CD1c-positive myeloid dendritic cell (primary cell): ENCODE measurements around the gene AK3.
A peak's percentile ranks its signal among the peaks of the same experiment; 100 is the strongest.
"Not testable (repeated sequence)": the region's sequence is repeated elsewhere in the genome, so short reads cannot be mapped to it uniquely, and the experiment has no call there.

Source experiments
- DNase-seq: peaks from one replicate; pipeline ENCODE4 v3.0.0-alpha.2; 2016; ENCODE audit errors: extremely low spot score

The AK3 gene

DNA sequence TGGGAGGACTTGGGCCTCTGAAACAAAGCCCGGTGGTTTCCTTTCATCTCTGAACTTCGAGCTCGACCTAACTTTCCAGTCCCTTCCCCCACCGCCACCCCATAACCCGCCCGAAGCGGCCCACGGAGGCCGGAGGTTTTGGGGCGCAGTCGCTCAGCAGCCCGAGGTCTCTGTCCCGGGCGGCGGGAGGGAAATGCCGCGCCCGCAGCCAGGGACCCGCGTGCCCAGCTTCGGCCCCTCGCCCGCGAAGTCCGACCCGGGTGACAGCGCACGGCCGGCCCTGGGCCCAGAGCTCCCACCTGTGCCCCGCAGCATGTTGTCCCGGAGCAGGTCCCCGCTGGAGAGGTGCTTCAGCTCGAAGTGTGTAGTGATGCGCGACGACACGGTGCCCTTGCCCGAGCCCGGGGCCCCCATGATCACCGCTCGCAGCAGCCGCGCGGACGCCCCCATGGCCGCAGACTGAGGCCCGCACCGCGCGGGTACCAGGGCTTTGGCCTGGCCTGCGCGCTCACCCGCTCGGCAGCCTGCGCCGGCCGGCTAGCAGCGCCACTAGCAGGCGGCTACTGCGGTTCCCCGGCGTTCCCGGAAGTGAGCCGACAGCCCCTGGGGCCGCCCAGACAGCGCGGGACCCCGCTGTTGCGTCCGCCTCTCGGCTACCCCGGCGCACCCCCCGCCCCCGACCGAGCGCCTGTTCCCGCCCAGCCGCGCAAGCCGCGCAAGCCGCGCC lies at the start of gene AK3:
AK3 (minus strand) TSS at position 565 of the 727 bp plus-strand sequence; CDS start at position 450, 115 bp downstream.
- DNase-seq, result peak; percentile 87

DNA sequence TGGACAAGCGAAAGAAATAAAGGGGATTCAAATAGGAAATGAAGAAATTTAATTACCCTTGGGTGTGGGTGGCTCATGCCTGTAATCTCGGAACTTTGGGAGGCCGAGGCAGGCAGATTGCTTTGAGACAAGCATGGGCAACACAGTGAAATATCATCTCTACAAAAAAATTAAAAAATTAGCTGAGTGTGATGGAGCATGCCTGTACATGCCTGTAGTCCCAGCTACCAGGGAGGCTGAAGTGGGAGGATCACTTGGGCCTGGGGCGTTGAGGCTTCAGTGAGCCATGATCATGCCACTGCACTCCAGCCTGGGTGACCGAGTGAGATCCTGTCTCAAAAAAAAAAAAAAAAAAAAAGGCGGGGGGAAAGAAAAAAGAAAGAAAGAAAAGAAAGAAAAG lies 47.7 kb upstream of the AK3 start:
- no peak for DNase-seq

DNA sequence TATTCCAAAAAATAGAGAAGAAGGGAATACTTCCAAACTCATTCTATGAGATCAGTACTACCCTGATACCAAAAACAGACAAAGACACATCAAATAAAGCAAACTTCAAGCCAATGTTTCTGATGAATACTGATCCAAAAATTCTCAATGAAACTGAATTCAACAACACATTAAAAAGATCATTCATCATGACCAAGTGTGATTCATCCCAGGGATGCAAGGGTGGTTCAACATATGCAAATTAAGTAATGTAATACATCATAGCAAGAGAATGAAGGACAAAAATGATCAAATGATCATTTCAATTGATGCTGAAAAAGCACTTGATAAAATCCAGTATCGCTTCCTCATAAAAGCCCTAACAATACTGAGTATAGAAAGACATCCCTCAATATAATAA lies 46.9 kb upstream of the AK3 start:
- DNase-seq, result no peak

DNA sequence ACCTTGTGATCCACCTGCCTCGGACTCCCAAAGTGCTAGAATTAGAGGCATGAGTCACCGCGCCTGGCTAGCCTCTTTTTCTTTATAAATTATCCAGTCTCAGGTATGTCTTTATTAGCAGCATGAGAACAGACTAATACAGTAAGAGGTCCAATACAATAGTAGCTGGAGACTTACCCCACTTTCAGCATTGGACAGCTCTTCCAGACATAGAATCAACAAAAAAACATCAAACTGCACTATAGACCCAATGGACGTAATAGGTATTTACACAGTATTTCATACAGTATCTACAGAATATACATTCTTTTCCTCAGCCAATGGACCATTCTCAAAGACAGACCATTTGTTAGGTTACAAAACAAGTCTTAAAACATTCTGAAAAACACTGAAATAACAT lies 45.6 kb upstream of the AK3 start:
- DNase-seq, result no peak

DNA sequence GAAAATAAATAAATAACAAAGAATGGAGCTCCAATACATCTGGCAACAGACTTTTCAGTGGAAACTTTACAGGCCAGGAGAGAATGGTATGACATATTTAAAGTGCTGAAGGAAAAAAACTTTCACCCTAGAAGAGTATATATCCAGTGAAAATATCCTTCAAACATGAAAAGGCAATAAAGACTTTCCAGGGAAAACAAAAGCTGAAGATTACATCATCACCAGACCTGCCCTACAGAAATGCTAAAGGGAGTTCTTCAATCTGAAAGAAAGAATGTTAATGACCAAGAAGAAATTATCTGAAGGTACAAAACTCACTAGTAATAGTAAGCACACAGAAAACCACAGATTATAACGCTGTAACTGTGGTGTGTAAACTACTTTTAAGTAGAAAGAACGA lies 43.4 kb upstream of the AK3 start:
- DNase-seq, result no peak

DNA sequence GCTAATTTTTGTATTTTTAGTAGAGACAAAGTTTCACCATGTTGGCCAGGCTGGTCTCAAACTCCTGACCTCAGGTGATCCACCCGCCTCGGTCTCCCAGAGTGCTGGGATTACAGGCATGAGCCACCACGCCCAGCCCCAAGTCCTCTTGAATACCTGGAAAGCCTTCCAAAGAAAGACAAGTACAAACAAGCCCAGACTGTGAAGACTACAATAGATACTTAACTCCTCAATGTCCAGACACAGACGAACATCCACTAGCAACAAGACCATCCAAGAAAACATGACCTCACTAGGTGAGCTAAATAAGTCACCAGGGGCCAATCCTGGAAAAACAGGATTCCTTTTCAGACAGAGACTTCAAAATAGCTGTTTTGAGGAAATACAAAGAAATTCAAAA lies 42.2 kb upstream of the AK3 start:
- DNase-seq, result not testable (repeated sequence)

DNA sequence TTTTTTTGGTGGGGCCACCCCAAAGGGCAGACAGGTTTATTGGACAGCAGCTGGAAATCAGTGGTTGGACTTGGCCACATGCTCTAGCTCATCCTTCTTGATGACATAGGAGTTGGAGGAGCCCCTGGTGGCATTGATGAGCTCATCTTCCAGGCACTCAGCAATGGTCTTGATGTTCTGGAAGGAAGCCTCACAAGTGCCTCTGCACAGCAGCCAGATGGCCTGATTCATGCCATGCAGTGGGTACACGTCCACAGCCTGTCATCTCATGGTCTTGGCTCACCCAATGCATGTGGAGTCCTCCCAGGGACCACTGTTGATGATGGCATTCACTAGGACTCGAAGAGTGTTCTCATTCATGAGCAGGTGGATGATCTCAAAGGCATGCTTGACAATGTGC lies 40.4 kb upstream of the AK3 start:
- no peak for DNase-seq

DNA sequence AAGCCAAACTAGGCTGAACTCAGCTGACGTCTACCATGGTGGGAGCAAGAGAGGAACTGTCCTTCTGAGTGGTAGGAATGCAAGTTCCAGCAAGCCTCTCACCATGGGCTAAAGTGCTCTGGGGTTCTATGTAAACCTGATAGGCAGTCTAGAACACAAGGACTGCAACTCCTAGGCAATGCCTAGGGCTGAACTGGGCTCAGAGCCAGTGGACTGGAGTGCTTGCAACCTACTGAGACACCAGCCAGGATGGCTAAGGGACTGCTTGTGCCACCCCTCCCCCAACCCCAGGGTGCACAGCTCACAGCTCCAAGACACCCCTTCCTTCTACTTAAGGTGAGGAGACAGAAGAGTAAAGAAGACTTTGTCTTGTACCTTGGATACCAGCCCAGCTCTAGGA lies 39.6 kb upstream of the AK3 start:
- no peak for DNase-seq

DNA sequence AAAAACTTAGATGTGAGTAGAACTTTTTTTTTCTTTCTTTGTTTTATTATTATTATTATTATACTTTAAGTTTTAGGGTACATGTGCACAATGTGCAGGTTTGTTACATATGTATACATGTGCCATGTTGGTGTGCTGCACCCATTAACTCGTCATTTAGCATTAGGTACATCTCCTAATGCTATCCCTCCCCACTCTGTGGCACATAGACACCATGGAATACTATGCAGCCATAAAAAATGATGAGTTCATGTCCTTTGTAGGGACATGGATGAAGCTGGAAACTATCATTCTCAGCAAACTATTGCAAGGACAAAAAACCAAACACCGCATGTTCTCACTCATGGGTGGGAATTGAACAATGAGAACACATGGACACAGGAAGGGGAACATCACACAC lies 34.0 kb upstream of the AK3 start:
- DNase-seq, result not testable (repeated sequence)

DNA sequence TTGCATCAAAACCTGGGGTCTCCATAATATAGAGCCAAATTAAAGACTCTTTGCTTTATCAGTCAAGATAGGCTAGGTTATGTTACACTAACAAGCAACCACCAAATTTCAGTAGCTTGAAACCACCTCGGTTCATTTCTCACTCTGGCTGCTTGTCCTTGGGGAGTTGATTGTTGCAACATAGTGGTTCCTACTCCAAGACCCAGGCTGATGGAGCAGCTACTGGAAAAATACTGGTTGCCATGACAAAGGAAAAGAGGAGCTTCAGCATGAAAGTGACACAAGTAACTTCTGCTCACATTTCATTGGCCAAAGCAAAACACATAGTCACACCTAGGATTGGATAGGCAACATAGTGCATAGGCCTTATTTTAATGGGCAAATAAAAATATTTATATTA lies 33.2 kb upstream of the AK3 start:
- no peak for DNase-seq

DNA sequence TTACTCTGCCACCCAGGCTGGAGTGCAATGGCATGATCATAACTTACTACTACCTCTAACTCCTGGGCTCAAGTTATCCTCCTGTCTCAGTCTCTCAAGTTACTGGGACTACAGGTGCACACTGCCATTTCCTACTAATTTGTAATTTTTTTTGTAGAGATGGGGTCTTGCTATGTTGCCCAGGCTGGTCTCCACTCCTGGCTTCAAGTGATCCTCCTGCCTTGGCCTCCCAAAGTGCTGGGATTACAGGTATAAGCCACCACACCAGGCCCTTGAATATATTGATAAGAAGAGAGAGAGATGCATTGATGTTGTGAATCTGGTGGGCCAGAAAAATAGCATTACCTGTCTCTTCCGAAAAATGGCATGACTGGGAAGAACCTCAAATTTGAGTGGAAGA lies 30.8 kb upstream of the AK3 start:
- DNase-seq, result no peak

DNA sequence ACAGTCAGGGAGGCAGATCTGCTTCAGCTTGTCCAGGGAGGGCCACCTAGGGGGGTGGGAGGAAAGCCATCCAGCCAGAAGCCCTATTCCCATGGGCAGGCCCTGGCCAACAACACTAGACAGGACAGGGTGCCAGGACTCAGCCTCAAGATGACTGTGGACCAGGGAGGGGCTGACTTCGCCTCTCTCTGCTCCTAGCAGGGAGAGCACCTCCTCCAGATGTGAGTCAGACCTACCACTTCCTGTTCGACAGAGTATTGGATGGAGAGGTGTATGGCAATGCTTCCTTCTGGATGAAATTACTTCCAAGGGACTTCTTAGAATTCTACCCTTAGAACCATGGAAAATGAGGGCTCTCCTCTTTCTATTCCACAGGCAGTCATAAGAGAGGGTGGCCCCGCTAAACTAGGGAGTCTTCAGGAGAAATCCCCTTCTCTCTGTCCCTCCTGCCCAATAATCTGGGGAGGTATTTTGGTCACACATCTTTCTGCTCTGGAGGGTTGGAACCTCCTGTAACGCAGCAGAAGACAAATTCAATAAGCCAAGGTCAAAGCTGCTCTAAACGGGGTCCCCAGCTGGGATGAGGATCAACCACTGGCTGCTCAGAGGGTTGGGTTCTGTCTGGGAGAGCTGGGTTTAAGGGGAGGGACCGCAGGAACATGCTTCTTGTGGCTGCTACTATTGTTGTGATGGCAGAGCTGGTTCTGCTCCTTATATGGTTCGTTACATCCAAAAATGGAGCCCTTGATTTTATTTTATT lies 28.5 kb upstream of the AK3 start:
- DNase-seq, result peak; percentile 29

DNA sequence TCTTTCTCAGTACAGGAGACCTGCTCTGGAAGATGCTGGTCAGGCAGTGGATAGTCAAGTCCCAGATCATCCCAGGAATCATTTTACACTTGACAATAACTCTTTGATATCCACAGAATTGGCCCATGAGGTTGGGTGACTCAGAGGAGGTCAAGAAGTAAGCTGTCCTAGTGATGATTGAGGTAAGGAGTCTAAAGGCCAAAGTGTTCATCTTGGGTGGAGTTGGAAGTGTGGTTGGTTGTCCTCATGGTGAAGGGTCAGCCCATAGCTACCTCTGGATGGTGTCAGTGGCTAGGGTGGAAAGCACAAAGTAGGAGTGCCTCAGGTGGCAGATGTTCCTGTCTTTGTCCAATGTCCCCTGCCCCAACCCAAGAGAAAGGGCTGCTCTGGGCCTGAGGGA lies 27.7 kb upstream of the AK3 start:
- no peak for DNase-seq

DNA sequence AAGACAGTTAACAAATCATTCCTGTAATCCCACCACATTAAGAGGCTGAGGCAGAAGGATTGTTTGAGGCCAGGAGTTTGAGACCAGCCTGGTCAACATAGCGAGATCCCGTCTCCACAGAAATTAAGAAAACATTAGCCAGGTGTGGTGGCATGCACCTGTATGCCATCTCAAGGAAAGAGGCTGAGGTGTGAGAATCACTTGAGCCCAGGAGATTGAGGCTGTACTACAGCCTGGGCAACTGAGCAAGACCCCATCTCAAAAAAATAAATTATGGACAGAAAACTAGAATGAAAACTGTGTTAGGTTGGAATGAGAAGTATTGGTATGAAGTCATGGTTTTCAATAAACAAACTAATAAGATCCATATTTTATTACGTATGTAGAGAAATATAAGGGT lies 23.0 kb upstream of the AK3 start:
- DNase-seq, result no peak

DNA sequence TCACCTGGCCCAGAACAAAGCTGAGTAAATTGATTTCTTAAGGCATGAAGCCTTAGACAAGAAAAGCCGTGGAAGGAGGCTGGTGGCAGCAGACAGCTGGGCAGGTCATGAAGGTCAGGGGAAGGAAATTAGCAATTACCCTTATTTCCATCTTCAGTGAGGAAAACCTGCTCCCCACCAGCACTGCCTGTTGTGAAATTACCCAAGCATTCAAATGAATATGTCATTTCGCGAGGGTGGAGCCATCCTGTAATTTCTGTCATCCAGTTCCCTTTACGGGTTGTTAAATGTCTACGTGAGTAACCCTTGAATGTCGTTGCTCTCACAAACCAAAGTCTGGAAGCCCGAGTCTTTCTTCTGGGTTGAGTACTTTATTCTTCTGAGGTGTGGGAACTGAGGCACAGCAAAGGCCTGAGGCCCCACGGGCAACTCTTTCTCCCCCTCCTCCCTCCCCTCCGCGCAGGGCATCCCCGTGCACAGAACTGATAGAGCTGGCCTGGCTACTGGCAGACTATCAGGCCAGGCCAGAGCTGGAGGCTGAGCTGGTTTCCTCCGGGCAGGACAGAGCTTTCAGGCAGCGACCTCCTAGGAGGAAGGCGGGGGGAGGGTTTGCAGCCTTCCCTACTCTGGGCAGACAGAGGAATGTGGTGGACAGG lies 22.0 kb upstream of the AK3 start:
- DNase-seq, result peak; percentile 86

DNA sequence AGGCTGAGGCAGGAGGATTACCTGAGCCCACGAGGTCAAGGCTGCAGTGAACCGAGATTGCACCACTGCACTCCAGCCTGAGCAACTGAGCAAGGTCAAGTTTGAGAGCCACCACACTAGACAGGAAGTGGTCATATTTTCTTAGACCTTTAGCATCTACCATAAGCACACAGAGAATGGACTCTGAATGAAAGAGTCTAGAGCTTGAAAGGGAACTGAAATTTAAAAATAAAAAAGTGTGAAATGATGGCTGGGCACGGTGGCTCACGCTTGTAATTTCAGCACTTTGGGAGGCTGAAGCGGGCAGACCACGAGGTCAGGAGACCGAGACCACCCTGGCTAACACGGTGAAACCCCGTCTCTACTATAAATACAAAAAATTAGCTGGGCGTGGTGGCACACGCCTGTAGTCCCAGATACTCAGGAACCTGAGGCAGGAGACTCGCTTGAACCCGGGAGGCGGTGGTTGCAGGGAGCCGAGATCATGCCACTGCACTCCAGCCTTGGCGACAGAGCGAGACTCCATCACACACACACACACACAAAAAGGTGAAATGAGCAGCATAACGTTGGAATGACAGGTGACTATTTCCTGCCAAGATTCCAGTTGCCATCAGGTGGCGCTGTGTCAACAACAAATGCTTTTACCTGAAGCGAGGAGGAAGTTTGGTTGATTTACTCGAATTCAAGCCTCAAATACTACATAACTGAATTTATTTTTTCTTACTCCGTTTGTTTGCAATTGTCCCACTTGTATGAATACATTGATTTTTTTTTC lies 21.3 kb upstream of the AK3 start:
- DNase-seq, result peak; percentile 74

DNA sequence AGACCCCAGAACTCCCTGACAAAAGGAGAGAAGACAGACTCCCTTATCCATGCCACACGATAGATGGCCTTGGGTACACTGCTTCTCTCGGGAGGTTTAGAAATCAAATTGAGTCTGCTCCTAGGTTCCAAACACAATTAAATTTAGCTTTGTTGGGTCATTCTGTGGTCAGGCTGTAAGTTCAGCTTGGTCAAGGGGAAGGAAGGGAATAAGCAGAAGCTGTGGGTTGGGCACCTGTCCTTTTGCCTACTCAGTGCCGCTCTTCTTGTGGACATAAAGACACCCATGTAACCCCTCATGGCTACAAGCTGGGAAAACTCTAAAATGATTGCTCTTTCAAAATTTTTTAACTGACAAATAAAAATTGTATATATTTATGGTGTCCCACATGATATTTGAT lies 19.1 kb upstream of the AK3 start:
- peak; percentile 64 for DNase-seq

DNA sequence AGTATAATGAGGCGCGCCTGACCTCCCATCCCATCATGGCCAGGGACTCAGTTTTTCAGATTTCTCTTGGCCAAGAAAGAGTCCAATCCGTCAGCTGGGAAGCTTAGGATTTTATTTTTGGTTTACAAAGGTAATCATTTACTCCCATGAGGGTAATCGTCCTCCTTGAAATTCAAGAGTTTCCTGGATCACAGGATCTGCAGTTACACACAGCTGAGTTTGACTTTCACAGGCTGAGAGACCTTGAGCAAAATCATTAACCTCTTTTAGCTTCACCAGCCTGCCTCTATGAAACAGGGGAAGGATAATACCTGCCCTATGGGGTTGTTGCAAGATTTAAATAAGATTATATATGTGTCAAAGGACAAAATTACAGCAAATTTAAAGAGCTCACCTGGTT lies 15.4 kb upstream of the AK3 start:
- DNase-seq, result no peak

DNA sequence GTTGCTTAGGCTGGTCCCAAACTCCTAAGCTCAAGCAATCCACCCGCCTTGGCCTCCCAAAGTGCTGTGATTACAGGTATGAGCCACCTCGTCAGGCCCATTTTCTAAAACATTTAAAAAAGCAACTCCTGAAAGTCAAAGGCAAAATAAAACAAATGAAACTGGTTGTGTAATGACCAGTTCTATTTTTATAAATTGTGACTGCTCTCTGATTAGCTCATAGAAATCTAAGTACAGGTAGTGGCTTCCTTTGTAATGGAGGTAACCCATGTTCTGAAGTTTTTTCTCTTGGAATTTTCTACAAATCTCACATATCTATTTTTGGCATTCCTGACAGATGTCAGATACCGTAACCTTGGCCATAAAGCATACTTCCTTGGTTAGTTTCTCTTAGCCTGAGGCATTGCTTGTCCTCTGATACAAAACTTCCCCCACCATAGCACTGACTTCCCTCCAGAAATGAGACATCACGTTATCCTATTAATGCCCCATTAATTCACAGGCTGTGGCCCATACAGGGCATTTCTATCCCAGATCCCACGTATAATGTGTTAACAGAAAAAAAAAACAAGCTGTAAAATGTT lies 14.1 kb upstream of the AK3 start:
- no peak for DNase-seq

DNA sequence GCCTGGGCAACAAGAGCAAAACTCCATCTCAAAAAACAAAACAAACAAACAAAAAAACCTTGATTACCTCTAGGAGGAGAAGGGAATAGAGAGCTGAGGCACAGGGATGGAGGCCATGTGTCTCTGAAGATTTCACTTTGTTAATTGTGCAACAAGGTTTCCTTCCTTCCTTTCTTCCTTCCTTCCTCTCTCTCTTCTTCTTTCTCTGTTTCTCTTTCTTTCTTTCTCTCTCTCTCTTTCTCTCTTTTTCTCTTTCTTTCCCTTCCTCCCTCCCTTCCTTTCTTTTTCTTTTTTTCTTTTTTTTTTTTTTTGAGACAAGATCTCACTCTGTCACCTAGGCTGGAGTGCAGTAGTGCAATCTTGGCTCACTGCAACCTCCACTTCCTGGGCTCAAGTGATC lies 13.5 kb upstream of the AK3 start:
- DNase-seq, result not testable (repeated sequence)

DNA sequence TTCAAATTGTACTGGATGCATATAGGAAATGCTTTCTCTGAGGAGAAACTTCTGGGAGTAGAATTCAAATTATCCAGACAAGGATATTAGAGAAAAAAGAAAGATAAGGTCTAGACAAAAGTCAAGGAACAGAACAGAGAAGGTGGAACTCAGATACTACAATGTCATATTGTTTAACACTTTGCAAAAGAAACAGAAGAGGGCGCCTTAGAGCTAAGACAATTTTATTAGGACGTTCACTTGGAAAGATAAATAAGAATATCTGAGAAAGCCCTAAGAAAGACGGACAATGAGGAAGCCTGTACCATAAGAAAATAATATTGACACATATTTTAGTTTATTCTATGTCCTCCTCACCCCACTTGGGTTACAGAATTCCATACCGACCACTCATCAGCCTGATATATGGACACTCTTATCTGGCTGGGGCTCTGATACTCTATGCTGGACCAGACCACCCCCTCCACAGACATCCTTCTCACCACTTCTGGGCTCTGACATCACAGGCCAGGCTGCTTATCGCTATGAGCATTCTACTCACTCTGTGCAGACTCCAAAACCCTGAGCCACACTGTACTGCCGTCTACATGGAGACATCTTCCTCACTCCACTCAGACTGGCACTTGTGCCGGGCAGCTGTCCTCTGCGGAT lies 9.1 kb upstream of the AK3 start:
- DNase-seq, result peak; percentile 64
